ENCODE data around the gene FFAR1.

GRCh38 chr19:35389192-35389861 is 41.6 kb downstream of the FFAR1 start:
- TF ChIP-seq CTCF (conservative IDR thresholded peaks at IDR 0.05; ENCODE audit: low read depth in 2 of 2) (no peak), EZH2 (IDR thresholded peaks at IDR 0.05; ENCODE audit: low read depth, unreplicated experiment) (no peak)
